Vagina (tissue), 2 donors: ENCODE measurements around the gene GPATCH11. TPM values are rescaled to one million over a fixed set of nuclear protein-coding genes. Genes with fewer than 3 reads are reported as not detected.

Source experiments
- DNase-seq, 2 donors: peaks; one replicate each; pipeline ENCODE4 v3.0.0-alpha.2; 2017; ENCODE audit errors: extremely low spot score in 2 of 2
- H3K27ac ChIP-seq: fragments of 200-600 bp; sonication (generic); one replicate; pipeline ENCODE4 v1.5.1; 2019
- H3K27me3 ChIP-seq: fragments of 200-600 bp; sonication (generic); one replicate; pipeline ENCODE4 v1.5.1; 2019
- H3K36me3 ChIP-seq, 2 donors: fragments of 200-600 bp; sonication (generic); one replicate each; pipeline ENCODE4 v1.5.1; 2017 to 2019
- H3K4me1 ChIP-seq: fragments of 200-600 bp; sonication (generic); one replicate; pipeline ENCODE4 v1.5.1; 2019
- H3K4me3 ChIP-seq, 2 donors: fragments of 200-600 bp; sonication (generic); 1 replicate in 1 of 2; 2 replicates in 1 of 2; pipeline ENCODE4 v1.5.1; 2016 to 2019
- H3K9me3 ChIP-seq: fragments of 200-600 bp; sonication (generic); one replicate; pipeline ENCODE4 v1.5.1; 2019
- CTCF ChIP-seq, 3 experiments: fragments of 450-650 bp in 2 of 3; fragments of 200-600 bp in 1 of 3; sonication (generic) in 1 of 3; IDR thresholded peaks; one replicate each; pipeline ENCODE4 v1.5.1; 2017 to 2019; ENCODE audit warnings: antibody characterized with exemption in 3 of 3, mild to moderate bottlenecking in 2 of 3, moderate library complexity in 2 of 3
- POLR2A ChIP-seq, 2 donors: fragments of 450-650 bp; IDR thresholded peaks; one replicate each; pipeline ENCODE4 v1.6.1; 2017; ENCODE audit warnings: antibody characterized with exemption in 2 of 2, mild to moderate bottlenecking in 2 of 2, moderate library complexity in 2 of 2
- POLR2AphosphoS5 ChIP-seq, 2 donors: sonication (generic); formaldehyde crosslinking; IDR thresholded peaks; one replicate each; pipeline ENCODE4 v1.9.0; 2017; ENCODE audit warnings: antibody characterized with exemption in 2 of 2, mild to moderate bottlenecking in 2 of 2, low read depth in 1 of 2; ENCODE audit not compliant: insufficient read depth in 1 of 2
- intact Hi-C: fragments of 100-400 bp; cut with DNase I; formaldehyde crosslinking; loops from one replicate; pipeline ENCODE4 v1.15.1; 2023
- total RNA-seq: library from RNA; depleted of rRNA; stranded (reverse); fragments of >200 nt; gene quantifications from one replicate; pipeline ENCODE4 v1.2.3, GENCODE V29; 2016

GPATCH11 gene
- total RNA-seq, 1 donor from 2014 or later: 6.1 TPM

- H3K9me3 ChIP-seq: no peaks in the 10 kb centered on the region
- no peak overlapping the region for H3K27ac ChIP-seq
- intact Hi-C loops: no loop called here
- no peak overlapping the region for H3K4me3 ChIP-seq
- no peaks in the 10 kb centered on the region for H3K4me1 ChIP-seq
- TF ChIP-seq CTCF (IDR thresholded peaks at IDR 0.05): no peak
- no peak for DNase-seq
- peaks cover 0 to 46% of the 10 kb centered on the region in 2 donors for H3K36me3 ChIP-seq
- no peaks in the 10 kb centered on the region for H3K27me3 ChIP-seq
Measured at GRCh38 chr2:37111958-37112357, 27.6 kb downstream of the GPATCH11 start.

- Histone ChIP-seq H3K4me3 (no peak overlapping the region), H3K36me3 (peaks cover 0 to 38% of the 10 kb centered on the region in 2 donors), H3K27me3 (no peaks in the 10 kb centered on the region), H3K9me3 (no peaks in the 10 kb centered on the region), H3K27ac (no peak overlapping the region), H3K4me1 (no peaks in the 10 kb centered on the region)
- TF ChIP-seq CTCF (IDR thresholded peaks at IDR 0.05) (no peak), POLR2AphosphoS5 (IDR thresholded peaks at IDR 0.05; ENCODE audit: insufficient read depth in 1 of 2, low read depth in 1 of 2) (no peak), POLR2A (IDR thresholded peaks at IDR 0.05) (no peak)
- intact Hi-C loops: no loop called here
- DNase-seq: no peak
Measured at GRCh38 chr2:37117566-37117965, 33.2 kb downstream of the GPATCH11 start.

GRCh38 chr2:37119157-37119556 lies 34.8 kb downstream of the GPATCH11 start:
- Histone ChIP-seq H3K27ac (no peak overlapping the region), H3K27me3 (no peaks in the 10 kb centered on the region), H3K4me3 (no peak overlapping the region), H3K4me1 (no peaks in the 10 kb centered on the region), H3K9me3 (no peaks in the 10 kb centered on the region), H3K36me3 (peaks cover 0 to 33% of the 10 kb centered on the region in 2 donors)
- intact Hi-C loops: no loop called here
- no peak for DNase-seq
- TF ChIP-seq POLR2A (IDR thresholded peaks at IDR 0.05) (no peak), POLR2AphosphoS5 (IDR thresholded peaks at IDR 0.05; ENCODE audit: insufficient read depth in 1 of 2, low read depth in 1 of 2) (no peak), CTCF (IDR thresholded peaks at IDR 0.05) (no peak)

- TF ChIP-seq POLR2AphosphoS5 (IDR thresholded peaks at IDR 0.05; ENCODE audit: insufficient read depth in 1 of 2, low read depth in 1 of 2) (no peak), CTCF (IDR thresholded peaks at IDR 0.05) (no peak), POLR2A (IDR thresholded peaks at IDR 0.05) (no peak)
- Histone ChIP-seq H3K27ac (no peak overlapping the region), H3K4me3 (no peak overlapping the region), H3K36me3 (peaks cover 0 to 39% of the 10 kb centered on the region in 2 donors), H3K27me3 (no peaks in the 10 kb centered on the region), H3K4me1 (no peaks in the 10 kb centered on the region), H3K9me3 (no peaks in the 10 kb centered on the region)
- intact Hi-C loops: no loop called here
- no peak for DNase-seq
Measured at GRCh38 chr2:37125416-37125815, 41.1 kb downstream of the GPATCH11 start.

- H3K36me3 ChIP-seq: peaks cover 3 to 65% of the 10 kb centered on the region in 2 donors
- TF ChIP-seq POLR2A (IDR thresholded peaks at IDR 0.05) (no peak), POLR2AphosphoS5 (IDR thresholded peaks at IDR 0.05; ENCODE audit: insufficient read depth in 1 of 2, low read depth in 1 of 2) (no peak), CTCF (IDR thresholded peaks at IDR 0.05) (no peak)
- no peak overlapping the region for H3K4me3 ChIP-seq
- intact Hi-C loops: no loop called here
- H3K9me3 ChIP-seq: no peaks in the 10 kb centered on the region
- H3K27me3 ChIP-seq: no peaks in the 10 kb centered on the region
- no peak overlapping the region for H3K27ac ChIP-seq
- no peaks in the 10 kb centered on the region for H3K4me1 ChIP-seq
- DNase-seq: no peak
Measured at GRCh38 chr2:37132914-37133313, 48.6 kb downstream of the GPATCH11 start.
